HepG2 (cell line): ENCODE results near the gene KCTD18.

ENCODE experiments used
- CTCF ChIP-seq: sonication (generic); formaldehyde crosslinking; IDR thresholded peaks from 2 replicates; pipeline ENCODE4 v1.5.0; 2020; ENCODE audit warnings: mild to moderate bottlenecking, missing genetic modification reagents, moderate library complexity
- HNRNPUL1 ChIP-seq: fragments of 200-400 bp; formaldehyde crosslinking; IDR thresholded peaks from 2 replicates; pipeline ENCODE4 v1.6.1; 2017; ENCODE audit warnings: low read depth, mild to moderate bottlenecking, low read length, moderate library complexity
- HOXA9 ChIP-seq: sonication (generic); formaldehyde crosslinking; IDR thresholded peaks from 2 replicates; pipeline ENCODE4 v1.8.1; 2022; ENCODE audit warnings: missing genetic modification reagents, mild to moderate bottlenecking, moderate library complexity, borderline replicate concordance
- KAT7 ChIP-seq: IDR thresholded peaks from 2 replicates; pipeline ENCODE4 v1.6.1; 2018; ENCODE audit warnings: borderline replicate concordance, missing compliant biosample characterization
- MYNN ChIP-seq: sonication (generic); formaldehyde crosslinking; IDR thresholded peaks from 2 replicates; pipeline ENCODE4 v1.4.0; 2020; ENCODE audit warnings: mild to moderate bottlenecking, low read depth, missing genetic modification reagents
- PHF5A ChIP-seq: IDR thresholded peaks from one replicate; pipeline ENCODE4 v1.6.1; 2018; ENCODE audit warnings: low read depth, missing genetic modification reagents; ENCODE audit not compliant: unreplicated experiment
- ZNF512B ChIP-seq: sonication (generic); formaldehyde crosslinking; IDR thresholded peaks from 2 replicates; pipeline ENCODE4 v1.5.1; 2020; ENCODE audit warnings: missing genetic modification reagents, mild to moderate bottlenecking, borderline replicate concordance
- TF ChIP-seq, protein P1 (sequence below): sonication (generic); formaldehyde crosslinking; IDR thresholded peaks from 2 replicates; pipeline ENCODE4 v1.8.1; 2023; ENCODE audit warnings: mild to moderate bottlenecking, moderate library complexity, missing genetic modification reagents
- TF ChIP-seq, protein P2 (sequence below): sonication (generic); formaldehyde crosslinking; IDR thresholded peaks from 2 replicates; pipeline ENCODE4 v1.8.1; 2023; ENCODE audit warnings: missing genetic modification reagents, inconsistent platforms, borderline replicate concordance

DNA sequence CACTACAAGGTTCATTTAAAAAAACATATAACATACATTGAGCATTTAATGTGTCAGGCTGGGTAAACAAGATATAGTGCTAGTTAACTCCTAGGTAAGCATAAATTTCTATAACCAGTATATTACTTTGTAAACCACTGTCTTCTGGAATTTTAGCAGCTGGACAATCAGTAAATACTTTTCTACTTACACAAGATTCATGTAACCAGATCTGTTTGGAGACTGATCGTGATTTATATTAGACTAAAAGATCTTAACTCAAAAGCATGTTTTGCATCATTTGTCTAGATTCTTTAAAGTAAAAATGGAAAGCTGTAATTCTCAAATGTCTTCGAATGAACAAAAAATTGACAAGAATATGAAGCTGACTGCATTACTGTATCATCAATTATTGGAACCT, 15.2 kb upstream of the KCTD18 start:
- TF ChIP-seq CTCF (CRISPR knock-in tag) (no peak), MYNN (CRISPR knock-in tag) (no peak), PHF5A (no peak), HNRNPUL1 (no peak), ZNF512B (CRISPR knock-in tag) (no peak), KAT7 (CRISPR knock-in tag) (no peak), HOXA9 (CRISPR knock-in tag) (no peak)
- TF ChIP-seq, protein P1, sequence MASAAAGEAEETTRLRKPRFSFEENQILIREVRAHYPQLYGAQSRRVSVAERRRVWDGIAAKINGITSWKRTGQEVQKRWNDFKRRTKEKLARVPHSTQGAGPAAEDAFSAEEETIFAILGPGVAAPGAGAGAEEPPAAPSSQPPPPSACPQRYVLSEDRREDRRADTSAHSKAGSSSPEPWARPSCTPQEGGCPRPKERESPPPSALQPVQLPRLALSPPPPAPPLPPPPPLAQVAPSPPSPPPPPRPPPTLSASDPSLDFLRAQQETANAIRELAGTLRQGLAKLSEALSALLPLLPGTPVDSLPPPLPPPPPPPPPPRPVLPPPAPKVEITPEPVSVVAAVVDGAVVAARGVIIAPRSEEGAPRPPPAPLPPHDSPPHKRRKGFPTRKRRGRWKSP (CRISPR knock-in tag): no peak
- TF ChIP-seq, protein P2, sequence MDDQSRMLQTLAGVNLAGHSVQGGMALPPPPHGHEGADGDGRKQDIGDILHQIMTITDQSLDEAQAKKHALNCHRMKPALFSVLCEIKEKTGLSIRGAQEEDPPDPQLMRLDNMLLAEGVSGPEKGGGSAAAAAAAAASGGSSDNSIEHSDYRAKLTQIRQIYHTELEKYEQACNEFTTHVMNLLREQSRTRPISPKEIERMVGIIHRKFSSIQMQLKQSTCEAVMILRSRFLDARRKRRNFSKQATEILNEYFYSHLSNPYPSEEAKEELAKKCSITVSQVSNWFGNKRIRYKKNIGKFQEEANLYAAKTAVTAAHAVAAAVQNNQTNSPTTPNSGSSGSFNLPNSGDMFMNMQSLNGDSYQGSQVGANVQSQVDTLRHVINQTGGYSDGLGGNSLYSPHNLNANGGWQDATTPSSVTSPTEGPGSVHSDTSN (CRISPR knock-in tag): no peak
